Spleen (tissue), 7 donors: ENCODE measurements around the gene RPL29.

Experiments
- POLR2A ChIP-seq, 3 donors: fragments of 450-650 bp; IDR thresholded peaks; one replicate each; pipeline ENCODE4 v1.5.1; 2017; ENCODE audit warnings: antibody characterized with exemption in 3 of 3, mild to moderate bottlenecking in 1 of 3
- POLR2AphosphoS5 ChIP-seq, 3 donors: sonication (generic); formaldehyde crosslinking; IDR thresholded peaks; one replicate each; pipeline ENCODE4 v1.5.1; 2017; ENCODE audit warnings: antibody characterized with exemption in 3 of 3
- TF ChIP-seq, protein P1 (sequence below), 11 experiments: fragments of 200-600 bp in 7 of 11; fragments of 450-650 bp in 4 of 11; sonication (generic) in 4 of 11; IDR thresholded peaks in 8 of 11; conservative IDR thresholded peaks in 3 of 11; 1 replicate in 7 of 11; 2 replicates in 4 of 11; pipeline versions ENCODE4 v1.4.0 to v1.8.0; 2016 to 2021; ENCODE audit warnings: antibody characterized with exemption in 11 of 11, inconsistent platforms in 4 of 11, mild to moderate bottlenecking in 1 of 11
- donor health status: DM: no; HTN: no; CAD: no; lungs with moderate emphysema.
- donor health status: DM: no; HTN: no; CAD: no.
- donor health status: DM: no; HTN: no; CAD: no.

DNA sequence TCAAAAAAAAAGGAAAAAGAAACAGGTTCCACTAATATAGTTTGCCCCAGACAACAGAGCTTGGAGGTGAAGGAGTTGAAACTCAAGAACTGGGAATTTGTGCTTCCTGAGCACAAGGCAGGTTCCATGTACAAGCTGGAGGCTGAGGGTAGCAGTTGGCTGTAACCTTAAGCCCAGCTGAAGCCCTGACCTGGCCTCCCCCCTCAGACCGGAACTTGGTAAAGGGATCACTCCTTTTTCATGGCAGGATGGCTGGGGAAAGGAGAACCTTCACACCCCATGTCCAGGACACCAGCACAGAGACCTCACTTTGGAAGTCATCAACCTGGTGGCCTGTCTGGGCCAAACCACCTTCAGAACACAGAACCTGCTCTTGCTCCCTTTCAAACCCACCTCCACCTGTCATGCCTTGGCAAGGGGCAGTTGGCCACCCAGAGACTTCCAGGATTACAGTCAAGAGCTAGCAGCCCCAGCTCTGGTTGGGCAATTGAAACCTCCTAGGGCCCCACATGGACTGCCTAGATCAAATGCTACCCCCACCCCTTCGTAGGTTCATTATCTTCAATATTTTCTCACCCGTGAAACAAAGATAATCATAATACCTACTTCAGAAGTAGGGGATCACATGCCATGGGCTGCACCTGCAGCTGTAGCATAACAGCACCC is 3.5 kb downstream of the RPL29 start:
- TF ChIP-seq, protein P1, sequence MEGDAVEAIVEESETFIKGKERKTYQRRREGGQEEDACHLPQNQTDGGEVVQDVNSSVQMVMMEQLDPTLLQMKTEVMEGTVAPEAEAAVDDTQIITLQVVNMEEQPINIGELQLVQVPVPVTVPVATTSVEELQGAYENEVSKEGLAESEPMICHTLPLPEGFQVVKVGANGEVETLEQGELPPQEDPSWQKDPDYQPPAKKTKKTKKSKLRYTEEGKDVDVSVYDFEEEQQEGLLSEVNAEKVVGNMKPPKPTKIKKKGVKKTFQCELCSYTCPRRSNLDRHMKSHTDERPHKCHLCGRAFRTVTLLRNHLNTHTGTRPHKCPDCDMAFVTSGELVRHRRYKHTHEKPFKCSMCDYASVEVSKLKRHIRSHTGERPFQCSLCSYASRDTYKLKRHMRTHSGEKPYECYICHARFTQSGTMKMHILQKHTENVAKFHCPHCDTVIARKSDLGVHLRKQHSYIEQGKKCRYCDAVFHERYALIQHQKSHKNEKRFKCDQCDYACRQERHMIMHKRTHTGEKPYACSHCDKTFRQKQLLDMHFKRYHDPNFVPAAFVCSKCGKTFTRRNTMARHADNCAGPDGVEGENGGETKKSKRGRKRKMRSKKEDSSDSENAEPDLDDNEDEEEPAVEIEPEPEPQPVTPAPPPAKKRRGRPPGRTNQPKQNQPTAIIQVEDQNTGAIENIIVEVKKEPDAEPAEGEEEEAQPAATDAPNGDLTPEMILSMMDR (IDR thresholded peaks at IDR 0.05 in 8 of 11, conservative IDR thresholded peaks at IDR 0.05 in 3 of 11): no peak
- TF ChIP-seq POLR2AphosphoS5 (IDR thresholded peaks at IDR 0.05) (no peak), POLR2A (IDR thresholded peaks at IDR 0.05) (no peak)
